ENCODE data around the gene PCAT7.

- TF ChIP-seq RCOR1 (conservative IDR thresholded peaks at IDR 0.05; ENCODE audit: low read depth, low read length) (no peak), BCL3 (IDR thresholded peaks at IDR 0.05; ENCODE audit: borderline replicate concordance, insufficient read depth, low read depth, low read length, poor library complexity, severe bottlenecking) (no peak), SREBF1 (IDR thresholded peaks at IDR 0.05; ENCODE audit: low read length) (no peak), EP300 (IDR thresholded peaks at IDR 0.05; ENCODE audit: borderline replicate concordance in 1 of 2, control insufficient read depth in 1 of 2, low read depth in 2 of 2, low read length in 2 of 2) (no peak), BMI1 (IDR thresholded peaks at IDR 0.05; ENCODE audit: borderline replicate concordance) (no peak)
- TF ChIP-seq, protein P1, sequence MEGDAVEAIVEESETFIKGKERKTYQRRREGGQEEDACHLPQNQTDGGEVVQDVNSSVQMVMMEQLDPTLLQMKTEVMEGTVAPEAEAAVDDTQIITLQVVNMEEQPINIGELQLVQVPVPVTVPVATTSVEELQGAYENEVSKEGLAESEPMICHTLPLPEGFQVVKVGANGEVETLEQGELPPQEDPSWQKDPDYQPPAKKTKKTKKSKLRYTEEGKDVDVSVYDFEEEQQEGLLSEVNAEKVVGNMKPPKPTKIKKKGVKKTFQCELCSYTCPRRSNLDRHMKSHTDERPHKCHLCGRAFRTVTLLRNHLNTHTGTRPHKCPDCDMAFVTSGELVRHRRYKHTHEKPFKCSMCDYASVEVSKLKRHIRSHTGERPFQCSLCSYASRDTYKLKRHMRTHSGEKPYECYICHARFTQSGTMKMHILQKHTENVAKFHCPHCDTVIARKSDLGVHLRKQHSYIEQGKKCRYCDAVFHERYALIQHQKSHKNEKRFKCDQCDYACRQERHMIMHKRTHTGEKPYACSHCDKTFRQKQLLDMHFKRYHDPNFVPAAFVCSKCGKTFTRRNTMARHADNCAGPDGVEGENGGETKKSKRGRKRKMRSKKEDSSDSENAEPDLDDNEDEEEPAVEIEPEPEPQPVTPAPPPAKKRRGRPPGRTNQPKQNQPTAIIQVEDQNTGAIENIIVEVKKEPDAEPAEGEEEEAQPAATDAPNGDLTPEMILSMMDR (IDR thresholded peaks at IDR 0.05 in 2 of 3, conservative IDR thresholded peaks at IDR 0.05 in 1 of 3; ENCODE audit: control insufficient read depth in 2 of 3, extremely low read depth in 1 of 3, insufficient read depth in 1 of 3, low read depth in 3 of 3, low read length in 3 of 3): no peak
These were observed 16.0 kb upstream of the PCAT7 start for GRCh38 chr9:94538908-94539307.

Measured in GM12878 (cell line).